Stomach smooth muscle (tissue), 2 donors: Measurements from ENCODE around the gene TMEM240.

Experiments
- H3K27ac ChIP-seq: one replicate; pipeline ENCODE4 v1.7.0; 2013; ENCODE audit warnings: mild to moderate bottlenecking, low read length, inconsistent platforms
- H3K27me3 ChIP-seq, 2 donors: one replicate each; pipeline ENCODE4 v1.7.0; 2013; ENCODE audit warnings: low read length in 2 of 2; ENCODE audit not compliant: insufficient read depth in 2 of 2, control insufficient read depth in 1 of 2
- H3K36me3 ChIP-seq, 2 donors: one replicate each; pipeline ENCODE4 v1.7.0; 2013; ENCODE audit warnings: low read length in 2 of 2; ENCODE audit not compliant: control insufficient read depth in 2 of 2, insufficient read depth in 2 of 2
- H3K4me1 ChIP-seq: one replicate; pipeline ENCODE4 v1.7.0; 2013; ENCODE audit warnings: low read length; ENCODE audit not compliant: control insufficient read depth, insufficient read depth
- H3K4me3 ChIP-seq, 2 donors: one replicate each; pipeline ENCODE4 v1.7.0; 2013; ENCODE audit warnings: low read length in 2 of 2
- H3K9ac ChIP-seq, 2 donors: one replicate each; pipeline ENCODE4 v1.7.0; 2013; ENCODE audit warnings: low read length in 2 of 2, mild to moderate bottlenecking in 1 of 2
- H3K9me3 ChIP-seq, 2 donors: one replicate each; pipeline ENCODE4 v1.7.0; 2013; ENCODE audit warnings: low read length in 2 of 2; ENCODE audit not compliant: control insufficient read depth in 2 of 2
- donor health status: healthy.
- donor health status: Pancreatic carcinoma.

The TMEM240 gene

GRCh38 chr1:1547476-1547875 lies 7.1 kb upstream of the TMEM240 start:
- H3K4me3 ChIP-seq = no peak overlapping the region
- no peak overlapping the region for H3K27ac ChIP-seq
- H3K9ac ChIP-seq = no peak overlapping the region
- no peaks in the 10 kb centered on the region for H3K27me3 ChIP-seq
- peaks cover 11% of the 10 kb centered on the region for H3K4me1 ChIP-seq
- peaks cover 0 to 4% of the 10 kb centered on the region in 2 donors for H3K36me3 ChIP-seq
- H3K9me3 ChIP-seq = no peaks in the 10 kb centered on the region

DNA sequence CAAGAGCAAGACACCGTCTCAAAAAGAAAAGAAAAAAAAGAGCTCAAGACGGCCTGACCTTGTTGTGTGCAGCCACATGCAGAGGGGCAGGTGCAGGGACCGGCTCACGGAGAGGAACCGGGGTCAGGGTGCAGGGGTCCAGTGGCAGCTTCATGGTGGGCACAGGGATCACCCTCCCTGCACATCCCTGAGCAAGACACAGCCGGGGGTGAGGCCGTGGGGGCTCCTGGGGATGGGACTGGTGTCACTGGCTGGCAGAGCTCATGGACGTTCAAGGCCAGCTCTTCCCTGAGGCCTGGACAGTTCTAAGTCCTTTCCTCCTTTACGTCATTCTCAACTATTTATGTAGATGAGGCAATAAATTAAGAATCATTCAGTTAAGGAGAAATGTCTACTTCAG lies 6.6 kb upstream of the TMEM240 start:
- no peak overlapping the region for H3K9ac ChIP-seq
- no peaks in the 10 kb centered on the region for H3K27me3 ChIP-seq
- peaks cover 11% of the 10 kb centered on the region for H3K4me1 ChIP-seq
- H3K9me3 ChIP-seq = no peaks in the 10 kb centered on the region
- H3K4me3 ChIP-seq = no peak overlapping the region
- H3K27ac ChIP-seq = no peak overlapping the region
- peaks cover 0 to 4% of the 10 kb centered on the region in 2 donors for H3K36me3 ChIP-seq

DNA sequence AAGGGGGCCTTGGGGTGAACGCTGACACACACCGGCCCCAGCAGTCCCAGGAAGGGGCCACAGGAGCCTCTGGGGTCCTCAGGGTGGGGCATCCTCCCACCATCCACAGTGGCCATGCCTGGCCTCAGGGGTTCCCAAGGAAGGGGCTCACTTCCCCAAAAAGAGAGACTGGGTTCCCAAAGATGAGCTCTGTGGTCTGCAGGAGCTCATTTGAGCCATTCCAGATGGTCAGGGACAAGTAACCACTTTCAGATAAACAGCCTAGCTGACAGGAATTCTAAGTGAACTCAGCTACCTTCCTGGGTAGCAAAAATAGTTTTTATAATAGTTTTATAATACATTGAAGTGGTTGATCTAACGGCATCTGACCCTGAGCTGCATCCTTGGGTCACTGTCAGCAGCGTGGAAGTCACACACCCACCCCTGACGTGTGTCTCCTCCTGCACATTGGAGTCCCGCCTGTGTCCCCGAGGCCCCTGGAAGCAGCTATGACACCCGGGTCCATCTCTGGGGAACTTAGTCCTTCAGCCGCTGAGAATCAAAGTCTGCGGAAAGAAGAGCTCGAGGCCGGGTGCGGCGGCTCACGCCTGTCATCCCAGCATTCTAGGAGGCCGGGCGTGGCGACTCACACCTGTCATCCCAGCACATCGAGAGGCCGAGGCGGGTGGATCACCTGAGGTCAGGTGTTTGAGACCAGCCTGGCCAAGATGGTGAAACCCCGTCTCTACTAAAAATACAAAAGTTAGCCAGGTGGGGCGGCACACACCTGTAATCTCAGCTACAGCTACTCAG lies 5.7 kb upstream of the TMEM240 start:
- Histone ChIP-seq H3K4me1 (peaks cover 10% of the 10 kb centered on the region), H3K27ac (no peak overlapping the region), H3K27me3 (no peaks in the 10 kb centered on the region), H3K9ac (no peak overlapping the region), H3K36me3 (peaks cover 0 to 7% of the 10 kb centered on the region in 2 donors), H3K4me3 (no peak overlapping the region), H3K9me3 (no peaks in the 10 kb centered on the region)

DNA sequence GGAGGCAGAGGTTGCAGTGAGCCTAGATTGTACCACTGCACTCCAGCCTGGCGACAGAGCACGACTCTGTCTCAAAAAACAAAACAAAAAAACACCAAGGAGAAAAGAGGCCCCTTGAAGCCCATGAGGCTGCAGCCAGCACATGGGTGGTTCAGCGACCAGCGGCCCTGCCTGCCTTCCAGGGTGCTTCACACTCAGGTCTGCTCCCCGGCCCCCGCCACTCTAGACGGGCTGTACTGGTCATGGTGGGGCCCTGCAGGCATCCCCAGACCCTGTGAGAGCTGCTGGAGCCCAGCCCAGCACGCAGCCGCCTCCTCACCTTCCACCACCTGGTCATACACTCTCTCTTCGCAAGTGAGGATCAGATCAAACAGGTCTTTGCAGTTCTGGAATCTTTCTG lies 4.1 kb upstream of the TMEM240 start:
- no peaks in the 10 kb centered on the region for H3K9me3 ChIP-seq
- H3K4me3 ChIP-seq = no peak overlapping the region
- H3K4me1 ChIP-seq = peaks cover 10% of the 10 kb centered on the region
- no peaks in the 10 kb centered on the region for H3K27me3 ChIP-seq
- no peak overlapping the region for H3K27ac ChIP-seq
- no peak overlapping the region for H3K9ac ChIP-seq
- peaks cover 0 to 7% of the 10 kb centered on the region in 2 donors for H3K36me3 ChIP-seq

GRCh38 chr1:1543706-1544099 lies 3.3 kb upstream of the TMEM240 start:
- Histone ChIP-seq H3K4me1 (peaks cover 18% of the 10 kb centered on the region), H3K27me3 (no peaks in the 10 kb centered on the region), H3K9ac (no peak overlapping the region), H3K36me3 (peaks cover 0 to 7% of the 10 kb centered on the region in 2 donors), H3K27ac (no peak overlapping the region), H3K9me3 (no peaks in the 10 kb centered on the region), H3K4me3 (no peak overlapping the region)

DNA sequence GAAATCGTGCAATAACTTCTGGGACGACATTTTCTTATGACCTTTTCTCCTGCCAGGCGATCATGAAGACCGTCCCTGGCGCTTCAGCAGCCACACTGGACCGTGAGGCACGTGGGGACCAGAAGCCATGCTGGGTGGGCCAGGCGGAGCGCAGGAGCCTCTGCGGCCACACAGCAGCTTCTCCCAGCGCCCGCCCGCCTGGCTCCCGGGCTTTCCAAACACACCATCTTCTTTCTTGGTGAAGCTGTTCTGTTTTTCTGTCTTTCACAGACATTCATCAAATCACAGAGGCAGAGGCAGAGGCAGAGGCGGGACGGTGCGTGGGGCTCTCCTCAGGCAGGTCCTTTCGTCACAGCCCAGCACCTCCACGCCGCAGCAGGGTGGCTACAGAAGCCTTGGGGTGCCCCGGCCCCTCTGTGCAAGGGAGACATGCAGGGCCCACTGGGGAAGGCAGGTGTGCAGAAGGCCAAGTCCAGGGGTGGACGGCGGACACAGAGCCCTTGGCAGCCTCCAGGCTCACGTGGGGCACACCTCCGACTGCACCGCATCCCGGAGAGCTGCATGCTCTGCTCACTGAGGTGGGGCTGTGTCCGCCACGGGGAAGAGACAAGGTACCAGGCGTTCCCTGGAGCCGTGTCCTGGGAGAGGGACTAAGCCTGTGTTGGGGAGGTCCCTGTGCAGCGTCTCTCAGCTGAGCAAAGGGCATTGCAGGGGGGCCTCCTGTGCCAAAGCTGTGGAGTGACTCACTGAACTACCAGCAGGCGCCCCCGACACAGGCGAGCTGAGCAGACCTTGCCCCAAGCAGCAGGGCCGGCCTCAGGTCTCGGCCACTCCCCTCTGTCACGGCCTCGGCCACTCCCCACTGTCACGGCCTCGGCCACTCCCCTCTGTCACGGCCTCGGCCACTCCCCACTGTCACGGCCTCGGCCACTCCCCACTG lies 2.6 kb upstream of the TMEM240 start:
- H3K27ac ChIP-seq = no peak overlapping the region
- H3K27me3 ChIP-seq = no peaks in the 10 kb centered on the region
- no peak overlapping the region for H3K4me3 ChIP-seq
- no peaks in the 10 kb centered on the region for H3K9me3 ChIP-seq
- peaks cover 22% of the 10 kb centered on the region for H3K4me1 ChIP-seq
- no peak overlapping the region for H3K9ac ChIP-seq
- peaks cover 0 to 7% of the 10 kb centered on the region in 2 donors for H3K36me3 ChIP-seq

- peaks cover 25% of the 10 kb centered on the region for H3K4me1 ChIP-seq
- H3K27me3 ChIP-seq = no peaks in the 10 kb centered on the region
- no peaks in the 10 kb centered on the region for H3K9me3 ChIP-seq
- peaks cover 0 to 11% of the 10 kb centered on the region in 2 donors for H3K36me3 ChIP-seq
- H3K27ac ChIP-seq = no peak overlapping the region
- H3K9ac ChIP-seq = no peak overlapping the region
- H3K4me3 ChIP-seq = no peak overlapping the region
These were observed 1.7 kb upstream of the TMEM240 start for GRCh38 chr1:1541956-1542765.

DNA sequence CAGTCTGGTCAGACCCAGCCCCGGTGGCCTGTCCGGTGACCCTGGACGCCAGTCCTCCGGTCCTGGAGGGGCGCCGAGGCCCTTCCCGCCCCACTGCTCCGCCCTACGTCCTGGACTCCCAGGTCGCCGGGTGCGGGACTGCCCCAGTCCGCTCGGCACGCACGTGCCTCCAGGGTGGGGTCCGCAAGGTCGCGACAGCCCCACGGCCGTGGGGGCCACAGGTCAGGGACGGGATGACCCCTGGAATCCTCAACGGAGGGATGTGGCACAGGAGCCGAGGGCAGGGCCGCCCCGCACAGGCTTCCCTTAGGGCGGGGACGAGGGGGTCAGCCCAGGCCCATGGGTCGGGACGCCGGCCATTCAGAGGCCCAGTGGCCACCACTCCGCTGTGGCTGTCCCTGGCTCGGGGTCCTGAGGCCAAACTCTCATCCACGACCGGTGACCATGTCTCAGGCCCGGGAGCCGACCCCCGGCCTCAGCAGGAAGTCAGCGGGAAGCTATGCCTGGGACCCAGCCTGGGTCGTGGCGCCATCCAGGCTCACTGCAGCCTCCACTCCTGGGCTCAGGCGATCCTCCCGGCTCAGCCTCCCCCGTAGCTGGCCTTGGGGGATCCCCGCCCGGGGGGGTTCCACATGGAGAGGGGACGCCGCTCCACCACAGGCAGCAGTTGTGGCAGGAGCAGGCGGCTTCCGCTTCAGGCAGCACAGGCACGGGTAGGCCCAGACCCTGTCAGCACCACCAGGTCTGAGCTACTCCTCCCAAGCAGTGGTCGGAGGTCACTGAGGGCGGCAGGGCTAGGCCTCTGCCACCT lies 599 bp upstream of the TMEM240 start:
- peak overlapping the region; percentile 66 to 74 for H3K9ac ChIP-seq

GRCh38 chr1:1539310-1540089 lies 924 bp downstream of the TMEM240 start:
- H3K4me3 ChIP-seq = peak overlapping the region; percentile 70 to 76
- H3K9ac ChIP-seq = peak overlapping the region in 1 of 2 donors; percentile 51
- peaks cover 23% of the 10 kb centered on the region for H3K4me1 ChIP-seq
- no peaks in the 10 kb centered on the region for H3K9me3 ChIP-seq
- no peaks in the 10 kb centered on the region for H3K27me3 ChIP-seq
- peak overlapping the region; percentile 11 for H3K27ac ChIP-seq
- peaks cover 0 to 9% of the 10 kb centered on the region in 2 donors for H3K36me3 ChIP-seq

More for the DNA sequence above, 599 bp upstream of the TMEM240 start:
- Histone ChIP-seq H3K4me1 (peaks cover 23% of the 10 kb centered on the region), H3K36me3 (peaks cover 0 to 11% of the 10 kb centered on the region in 2 donors), H3K27me3 (no peaks in the 10 kb centered on the region), H3K27ac (peak overlapping the region; percentile 24), H3K9me3 (no peaks in the 10 kb centered on the region), H3K4me3 (peak overlapping the region; percentile 57 to 77)
